Trophoblast cell (in vitro differentiated cells and primary cell): ENCODE measurements around the gene HPCAL4.

ENCODE experiments used
- DNase-seq, 2 donors: peaks; one replicate each; pipeline ENCODE4 v3.0.0-alpha.2; 2016
- H2AFZ ChIP-seq: 2 replicates; pipeline ENCODE4 v1.6.1; 2013; ENCODE audit warnings: low read length, moderate library complexity, mild to moderate bottlenecking; ENCODE audit not compliant: insufficient read depth, poor library complexity
- H2AK5ac ChIP-seq: 2 replicates; pipeline ENCODE4 v1.6.1; 2013; ENCODE audit warnings: mild to moderate bottlenecking, low read length
- H2BK120ac ChIP-seq: 2 replicates; pipeline ENCODE4 v1.6.1; 2013; ENCODE audit warnings: low read length, mild to moderate bottlenecking, moderate library complexity; ENCODE audit not compliant: insufficient read depth, poor library complexity
- H2BK12ac ChIP-seq: 2 replicates; pipeline ENCODE4 v1.6.1; 2013; ENCODE audit warnings: mild to moderate bottlenecking, low read length, moderate library complexity
- H2BK5ac ChIP-seq: 2 replicates; pipeline ENCODE4 v1.6.1; 2013; ENCODE audit warnings: low read length, low read depth, moderate library complexity, mild to moderate bottlenecking; ENCODE audit not compliant: poor library complexity
- H3K14ac ChIP-seq: 2 replicates; pipeline ENCODE4 v1.6.1; 2013; ENCODE audit warnings: mild to moderate bottlenecking, low read length
- H3K18ac ChIP-seq: 2 replicates; pipeline ENCODE4 v1.6.1; 2013; ENCODE audit warnings: mild to moderate bottlenecking, low read length
- H3K23ac ChIP-seq: 2 replicates; pipeline ENCODE4 v1.6.1; 2013; ENCODE audit warnings: low read length
- H3K27ac ChIP-seq: 2 replicates; pipeline ENCODE4 v1.5.1; 2013; ENCODE audit warnings: low read depth, mild to moderate bottlenecking, inconsistent platforms, low read length, moderate library complexity
- H3K27me3 ChIP-seq: 2 replicates; pipeline ENCODE4 v1.6.1; 2013; ENCODE audit warnings: inconsistent platforms, mild to moderate bottlenecking, low read length, moderate library complexity; ENCODE audit not compliant: insufficient read depth
- H3K36me3 ChIP-seq, 2 experiments: 1 replicate in 1 of 2; 2 replicates in 1 of 2; pipeline ENCODE4 v1.6.1; 2013; ENCODE audit warnings: low read length in 2 of 2, mild to moderate bottlenecking in 2 of 2, moderate library complexity in 1 of 2; ENCODE audit not compliant: insufficient read depth in 2 of 2, control insufficient read depth in 1 of 2
- H3K4ac ChIP-seq: 2 replicates; pipeline ENCODE4 v1.6.1; 2013; ENCODE audit warnings: low read depth, mild to moderate bottlenecking, low read length, moderate library complexity
- H3K4me1 ChIP-seq, 2 experiments: 1 replicate in 1 of 2; 2 replicates in 1 of 2; pipeline ENCODE4 v1.6.1; 2013; ENCODE audit warnings: low read length in 2 of 2, mild to moderate bottlenecking in 2 of 2, moderate library complexity in 1 of 2; ENCODE audit not compliant: insufficient read depth in 2 of 2, control insufficient read depth in 1 of 2
- H3K4me2 ChIP-seq: 2 replicates; pipeline ENCODE4 v1.6.1; 2013; ENCODE audit warnings: inconsistent platforms, mild to moderate bottlenecking, low read length, moderate library complexity
- H3K4me3 ChIP-seq: 2 replicates; pipeline ENCODE4 v1.5.1; 2013; ENCODE audit warnings: mild to moderate bottlenecking, low read depth, low read length, inconsistent platforms
- H3K79me1 ChIP-seq: one replicate; pipeline ENCODE4 v1.6.1; 2013; ENCODE audit warnings: low read length
- H3K79me2 ChIP-seq: 2 replicates; pipeline ENCODE4 v1.6.1; 2013; ENCODE audit warnings: low read length, mild to moderate bottlenecking; ENCODE audit not compliant: control insufficient read depth, insufficient read depth, poor library complexity
- H3K9ac ChIP-seq: 2 replicates; pipeline ENCODE4 v1.6.1; 2013; ENCODE audit warnings: mild to moderate bottlenecking, low read length
- H3K9me3 ChIP-seq: 2 replicates; pipeline ENCODE4 v1.6.1; 2013; ENCODE audit warnings: low read depth, mild to moderate bottlenecking, control low read depth, inconsistent platforms, low read length; ENCODE audit not compliant: insufficient read depth
- H4K12ac ChIP-seq: 2 replicates; pipeline ENCODE4 v1.6.1; 2013; ENCODE audit warnings: low read depth, mild to moderate bottlenecking, low read length, moderate library complexity
- H4K8ac ChIP-seq: 2 replicates; pipeline ENCODE4 v1.6.1; 2013; ENCODE audit warnings: low read depth, mild to moderate bottlenecking, low read length, moderate library complexity
- H4K91ac ChIP-seq: one replicate; pipeline ENCODE4 v1.6.1; 2013; ENCODE audit warnings: low read depth, mild to moderate bottlenecking, low read length, moderate library complexity
- WGBS: extraction: QIAGEN DNeasy Blood & Tissue Kit; methylation state at CpG from one replicate; pipeline ENCODE4 v1.1.7; 2013; ENCODE audit warnings: missing lambda C conversion rate; ENCODE audit not compliant: insufficient read length, insufficient coverage; ENCODE audit errors: extremely low coverage; 5-methylcytosine and 5-hydroxymethylcytosine counted together

HPCAL4 gene

DNA sequence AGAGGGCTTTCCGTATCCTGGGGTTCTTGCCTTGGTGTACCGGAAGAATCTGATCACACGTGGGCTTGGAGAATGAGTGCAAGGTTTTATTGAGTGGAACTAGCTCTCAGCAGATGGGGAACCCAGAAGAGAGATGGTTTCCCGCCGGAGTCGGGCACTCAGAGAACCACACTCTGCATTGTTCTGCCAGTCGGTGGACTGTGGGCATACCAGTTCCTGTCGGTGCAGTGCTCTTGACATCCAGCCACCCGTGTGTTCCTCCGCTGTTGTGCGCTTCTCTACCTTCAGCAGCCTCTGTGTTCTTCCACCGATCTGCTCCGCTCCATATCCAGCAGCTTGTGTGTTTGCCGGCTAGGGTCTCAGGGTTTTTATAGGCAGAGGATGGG lies 36.7 kb upstream of the HPCAL4 start:
- Histone ChIP-seq H2BK12ac (no peak overlapping the region), H2AK5ac (no peak overlapping the region), H3K23ac (no peak overlapping the region), H3K9ac (no peak overlapping the region), H4K12ac (no peak overlapping the region), H4K91ac (no peak overlapping the region), H3K27me3 (peaks cover 9% of the 10 kb centered on the region), H3K27ac (no peak overlapping the region), H3K4me2 (no peak overlapping the region), H2BK120ac (no peak overlapping the region), H3K79me2 (no peaks in the 10 kb centered on the region), H2AFZ (no peak overlapping the region), H3K9me3 (no peaks in the 10 kb centered on the region), H3K79me1 (no peaks in the 10 kb centered on the region), H3K4me1 (no peaks in the 10 kb centered on the region), H3K4ac (no peak overlapping the region), H2BK5ac (no peak overlapping the region), H3K4me3 (no peak overlapping the region), H3K36me3 (no peaks in the 10 kb centered on the region), H4K8ac (no peak overlapping the region), H3K18ac (no peak overlapping the region), H3K14ac (no peak overlapping the region)
- WGBS, result no CpG with 5 or more reads among the region's 14 CpGs
- DNase-seq, result peak in 1 of 2 donors; percentile 5

DNA sequence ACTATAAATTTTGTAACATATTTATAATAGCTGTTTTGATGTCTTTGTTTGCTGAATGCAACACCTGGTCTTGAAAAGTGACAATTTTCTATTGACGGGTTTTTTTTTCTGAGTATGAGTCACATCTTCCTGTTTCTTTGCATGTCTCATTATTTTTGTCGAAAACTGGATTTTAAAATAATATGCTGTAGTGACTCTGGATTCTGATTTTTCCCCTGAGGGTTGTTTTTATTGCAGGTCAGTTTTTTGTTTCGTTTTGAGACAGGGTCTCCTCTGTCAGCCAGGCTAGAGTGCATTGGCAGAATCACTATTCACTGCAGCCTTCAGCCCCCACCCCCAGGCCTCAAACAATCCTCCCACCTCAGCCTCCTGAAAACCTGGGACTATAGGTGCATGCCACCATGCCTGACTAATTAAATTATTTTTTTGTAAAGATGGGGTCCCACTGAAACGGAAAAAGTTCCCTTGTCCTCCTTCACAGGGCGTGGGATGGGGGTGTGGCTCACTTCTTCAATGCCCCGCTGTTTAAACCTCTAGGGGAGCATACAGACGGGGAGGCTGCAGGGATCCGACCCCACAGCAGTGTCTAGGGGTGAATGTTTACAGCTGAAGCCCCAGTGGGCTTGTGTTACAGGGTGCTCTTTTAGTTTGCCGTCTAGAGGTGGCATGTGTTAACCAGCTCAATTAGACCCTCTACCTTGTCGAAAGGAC lies 36.1 kb upstream of the HPCAL4 start:
- Histone ChIP-seq H3K9me3 (no peaks in the 10 kb centered on the region), H3K36me3 (no peaks in the 10 kb centered on the region), H4K8ac (no peak overlapping the region), H2AK5ac (no peak overlapping the region), H3K4ac (no peak overlapping the region), H3K9ac (no peak overlapping the region), H3K18ac (no peak overlapping the region), H2BK120ac (no peak overlapping the region), H3K4me3 (no peak overlapping the region), H3K79me2 (no peaks in the 10 kb centered on the region), H3K4me1 (no peaks in the 10 kb centered on the region), H2BK12ac (no peak overlapping the region), H3K14ac (no peak overlapping the region), H3K23ac (no peak overlapping the region), H3K4me2 (no peak overlapping the region), H3K79me1 (no peaks in the 10 kb centered on the region), H2BK5ac (no peak overlapping the region), H3K27ac (no peak overlapping the region), H3K27me3 (peaks cover 9% of the 10 kb centered on the region), H2AFZ (no peak overlapping the region), H4K12ac (no peak overlapping the region), H4K91ac (no peak overlapping the region)
- DNase-seq, result no peak
- no CpG with 5 or more reads among the region's 10 CpGs for WGBS

DNA sequence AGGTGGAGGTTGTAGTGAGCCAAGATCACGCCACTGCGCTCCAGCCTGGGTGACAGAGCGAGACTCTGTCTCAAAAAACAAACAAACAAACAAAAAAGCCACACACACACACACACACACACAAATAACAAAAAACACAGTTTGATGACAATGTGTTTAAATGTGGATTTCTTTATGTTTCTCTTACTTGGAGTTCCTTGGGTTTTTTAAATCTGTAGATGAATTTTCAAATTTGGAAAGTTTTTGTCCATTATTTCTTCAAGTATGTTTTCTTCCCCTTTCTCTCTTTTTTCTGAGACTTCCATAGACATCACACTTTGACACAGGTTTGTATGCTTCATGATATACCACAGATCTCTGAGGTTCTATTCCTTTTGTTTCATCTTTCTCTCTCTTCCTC lies 35.4 kb upstream of the HPCAL4 start:
- Histone ChIP-seq H3K14ac (no peak overlapping the region), H3K79me2 (no peaks in the 10 kb centered on the region), H2AFZ (no peak overlapping the region), H3K79me1 (no peaks in the 10 kb centered on the region), H3K27me3 (peaks cover 12% of the 10 kb centered on the region), H2AK5ac (no peak overlapping the region), H2BK5ac (no peak overlapping the region), H3K18ac (no peak overlapping the region), H3K27ac (no peak overlapping the region), H4K12ac (no peak overlapping the region), H3K4me1 (no peaks in the 10 kb centered on the region), H4K8ac (no peak overlapping the region), H2BK120ac (no peak overlapping the region), H3K9me3 (no peaks in the 10 kb centered on the region), H2BK12ac (no peak overlapping the region), H4K91ac (no peak overlapping the region), H3K4me3 (no peak overlapping the region), H3K4me2 (no peak overlapping the region), H3K4ac (no peak overlapping the region), H3K36me3 (no peaks in the 10 kb centered on the region), H3K9ac (no peak overlapping the region), H3K23ac (no peak overlapping the region)
- WGBS, result no CpG with 5 or more reads among the region's 3 CpGs
- no peak for DNase-seq

DNA sequence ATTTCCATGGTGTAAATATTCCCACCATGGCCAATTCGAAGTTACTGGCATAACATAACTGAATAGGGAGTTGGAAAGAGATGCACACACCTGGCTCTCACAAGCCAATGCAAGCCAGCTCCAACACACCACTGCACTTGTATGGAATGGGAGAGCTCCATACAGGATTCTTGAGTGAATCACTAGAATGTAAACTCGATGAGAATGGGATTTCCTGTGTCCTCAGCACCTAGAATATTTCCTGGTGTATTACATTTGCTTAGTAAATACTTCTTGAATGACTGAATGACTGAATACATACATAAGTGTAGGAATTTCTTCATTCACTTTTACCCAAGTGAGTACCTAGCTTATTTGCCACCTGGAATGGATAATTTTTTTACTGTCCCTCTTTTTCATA lies 31.3 kb upstream of the HPCAL4 start:
- H3K79me2 ChIP-seq, result no peaks in the 10 kb centered on the region
- H3K27ac ChIP-seq, result no peak overlapping the region
- no peak overlapping the region for H3K14ac ChIP-seq
- H3K4me1 ChIP-seq, result no peaks in the 10 kb centered on the region
- peak; percentile 34 to 63 for DNase-seq
- no peak overlapping the region for H3K18ac ChIP-seq
- H3K4me3 ChIP-seq, result no peak overlapping the region
- H3K9me3 ChIP-seq, result no peaks in the 10 kb centered on the region
- H3K36me3 ChIP-seq, result no peaks in the 10 kb centered on the region
- peaks cover 9% of the 10 kb centered on the region for H3K27me3 ChIP-seq
- no peak overlapping the region for H3K23ac ChIP-seq
- H2BK120ac ChIP-seq, result no peak overlapping the region
- no peaks in the 10 kb centered on the region for H3K79me1 ChIP-seq
- no peak overlapping the region for H4K91ac ChIP-seq
- H4K8ac ChIP-seq, result no peak overlapping the region
- no peak overlapping the region for H3K4ac ChIP-seq
- H4K12ac ChIP-seq, result no peak overlapping the region
- H3K4me2 ChIP-seq, result no peak overlapping the region
- H2AK5ac ChIP-seq, result no peak overlapping the region
- no peak overlapping the region for H2AFZ ChIP-seq
- H2BK5ac ChIP-seq, result no peak overlapping the region
- no peak overlapping the region for H2BK12ac ChIP-seq
- H3K9ac ChIP-seq, result no peak overlapping the region
- no CpG with 5 or more reads among the region's 2 CpGs for WGBS
